Neutrophil (primary cell): ENCODE measurements around the gene KLHL17.
"Not testable (repeated sequence)": the region's sequence is repeated elsewhere in the genome, so short reads cannot be mapped to it uniquely, and the experiment has no call there.

ENCODE experiments used
- H3K27ac ChIP-seq: fragments of 200-600 bp; sonication (generic); 2 replicates; pipeline ENCODE4 v1.5.1; 2016; ENCODE audit warnings: mild to moderate bottlenecking, moderate library complexity
- H3K27me3 ChIP-seq: fragments of 200-600 bp; sonication (generic); 2 replicates; pipeline ENCODE4 v1.6.0; 2016; ENCODE audit warnings: mild to moderate bottlenecking
- H3K36me3 ChIP-seq: fragments of 200-600 bp; sonication (generic); 2 replicates; pipeline ENCODE4 v1.5.1; 2017
- H3K4me1 ChIP-seq, 2 experiments: fragments of 200-600 bp in 1 of 2; sonication (generic) in 1 of 2; 1 replicate in 1 of 2; 2 replicates in 1 of 2; pipeline versions ENCODE4 v1.5.1 to v1.6.1; 2013 to 2016; ENCODE audit warnings: low read depth in 1 of 2, low read length in 1 of 2, mild to moderate bottlenecking in 1 of 2, moderate library complexity in 1 of 2; ENCODE audit not compliant: control insufficient read depth in 1 of 2, insufficient read depth in 1 of 2
- H3K4me3 ChIP-seq, 2 experiments: fragments of 200-600 bp in 1 of 2; sonication (generic) in 1 of 2; 1 replicate in 1 of 2; 2 replicates in 1 of 2; pipeline ENCODE4 v1.5.1; 2013 to 2016; ENCODE audit warnings: low read depth in 1 of 2, low read length in 1 of 2, mild to moderate bottlenecking in 1 of 2, moderate library complexity in 1 of 2
- H3K9me3 ChIP-seq: fragments of 200-600 bp; sonication (generic); 2 replicates; pipeline ENCODE4 v1.5.1; 2016
- CTCF ChIP-seq: fragments of 200-600 bp; sonication (generic); IDR thresholded peaks from 2 replicates; pipeline ENCODE4 v1.5.1; 2016; ENCODE audit warnings: antibody characterized with exemption

KLHL17 gene

GRCh38 chr1:985126-985525, 24.7 kb downstream of the KLHL17 start:
- no peak for TF ChIP-seq CTCF
- H3K4me3 ChIP-seq = no peak overlapping the region
- no peak overlapping the region for H3K27ac ChIP-seq
- H3K36me3 ChIP-seq = no peaks in the 10 kb centered on the region
- peaks cover 98% of the 10 kb centered on the region for H3K27me3 ChIP-seq
- no peaks in the 10 kb centered on the region for H3K4me1 ChIP-seq
- no peaks in the 10 kb centered on the region for H3K9me3 ChIP-seq

GRCh38 chr1:988061-988460, 27.7 kb downstream of the KLHL17 start:
- H3K9me3 ChIP-seq, H3K4me1 ChIP-seq, H3K4me3 ChIP-seq, H3K36me3 ChIP-seq, H3K27ac ChIP-seq: not testable (repeated sequence)
- H3K27me3 ChIP-seq = peaks cover 95% of the 10 kb centered on the region

- H3K4me1 ChIP-seq, H3K4me3 ChIP-seq, H3K27ac ChIP-seq, H3K36me3 ChIP-seq, H3K9me3 ChIP-seq: not testable (repeated sequence)
- peaks cover 96% of the 10 kb centered on the region for H3K27me3 ChIP-seq
Measured at GRCh38 chr1:991275-991674, 30.9 kb downstream of the KLHL17 start.

GRCh38 chr1:991895-992294, 31.5 kb downstream of the KLHL17 start:
- Histone ChIP-seq H3K4me3 (no peak overlapping the region), H3K27me3 (peaks cover 96% of the 10 kb centered on the region), H3K4me1 (no peaks in the 10 kb centered on the region), H3K9me3 (no peaks in the 10 kb centered on the region), H3K36me3 (no peaks in the 10 kb centered on the region), H3K27ac (no peak overlapping the region)
- TF ChIP-seq CTCF = no peak

GRCh38 chr1:992362-992761, 32.0 kb downstream of the KLHL17 start:
- H3K9me3 ChIP-seq = no peaks in the 10 kb centered on the region
- no peak for TF ChIP-seq CTCF
- peaks cover 97% of the 10 kb centered on the region for H3K27me3 ChIP-seq

GRCh38 chr1:993379-993995, 33.1 kb downstream of the KLHL17 start:
- Histone ChIP-seq H3K36me3 (no peaks in the 10 kb centered on the region), H3K4me3 (no peak overlapping the region), H3K27ac (no peak overlapping the region), H3K9me3 (no peaks in the 10 kb centered on the region), H3K4me1 (peaks cover 0 to 4% of the 10 kb centered on the region in 2 experiments), H3K27me3 (peaks cover 97% of the 10 kb centered on the region)
- no peak for TF ChIP-seq CTCF

More at GRCh38 chr1:992362-992761, 32.0 kb downstream of the KLHL17 start:
- Histone ChIP-seq H3K4me1 (no peaks in the 10 kb centered on the region), H3K27ac (no peak overlapping the region), H3K36me3 (no peaks in the 10 kb centered on the region), H3K4me3 (no peak overlapping the region)

GRCh38 chr1:994546-994945, 34.2 kb downstream of the KLHL17 start:
- not testable (repeated sequence) for H3K27ac ChIP-seq, H3K9me3 ChIP-seq, H3K4me3 ChIP-seq, H3K36me3 ChIP-seq
- Histone ChIP-seq H3K4me1 (peaks cover 8 to 15% of the 10 kb centered on the region in 2 experiments), H3K27me3 (peaks cover 97% of the 10 kb centered on the region)
